ENCODE results near the gene SCAF1. TPM values are rescaled to one million over a fixed set of nuclear protein-coding genes. Genes with fewer than 3 reads are reported as not detected.

SCAF1 gene
- total and polyA plus RNA-seq, 7 donors: 23.0 to 72.9 (median 45.5) TPM

DNA sequence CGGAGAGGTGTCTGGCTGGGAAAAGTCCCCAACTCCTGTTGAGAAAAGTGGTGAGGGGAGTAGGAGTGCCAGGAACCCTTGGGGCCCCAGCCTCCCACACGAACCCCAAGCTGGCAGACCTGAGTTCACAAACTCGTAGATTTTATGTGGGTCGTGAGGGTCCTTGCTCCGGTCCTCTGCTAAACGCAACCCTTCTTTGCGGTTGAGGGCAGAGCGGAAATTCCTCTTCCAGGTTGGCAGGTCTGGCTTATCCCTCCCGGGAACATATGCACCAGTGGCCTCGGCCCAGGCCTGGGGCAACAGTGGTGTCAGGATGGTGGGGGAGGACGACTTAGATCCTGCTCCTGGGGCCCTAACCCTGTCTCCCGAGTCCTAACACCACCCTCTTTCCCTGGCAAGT is 21.2 kb downstream of the SCAF1 start:
- Histone ChIP-seq H3K27me3 (ENCODE audit: insufficient read depth in 3 of 3, low read length in 2 of 3) (no peaks in the 10 kb centered on the region), H3K4me3 (no peak overlapping the region), H3K36me3 (ENCODE audit: insufficient read depth in 1 of 2, low read depth in 1 of 2) (peaks cover 0 to 45% of the 10 kb centered on the region in 2 donors), H3K27ac (no peak overlapping the region), H3K9me3 (no peaks in the 10 kb centered on the region), H3K4me1 (peaks cover 8% of the 10 kb centered on the region)
- ATAC-seq (no peak), DNase-seq (no peak)
- TF ChIP-seq, protein P1, sequence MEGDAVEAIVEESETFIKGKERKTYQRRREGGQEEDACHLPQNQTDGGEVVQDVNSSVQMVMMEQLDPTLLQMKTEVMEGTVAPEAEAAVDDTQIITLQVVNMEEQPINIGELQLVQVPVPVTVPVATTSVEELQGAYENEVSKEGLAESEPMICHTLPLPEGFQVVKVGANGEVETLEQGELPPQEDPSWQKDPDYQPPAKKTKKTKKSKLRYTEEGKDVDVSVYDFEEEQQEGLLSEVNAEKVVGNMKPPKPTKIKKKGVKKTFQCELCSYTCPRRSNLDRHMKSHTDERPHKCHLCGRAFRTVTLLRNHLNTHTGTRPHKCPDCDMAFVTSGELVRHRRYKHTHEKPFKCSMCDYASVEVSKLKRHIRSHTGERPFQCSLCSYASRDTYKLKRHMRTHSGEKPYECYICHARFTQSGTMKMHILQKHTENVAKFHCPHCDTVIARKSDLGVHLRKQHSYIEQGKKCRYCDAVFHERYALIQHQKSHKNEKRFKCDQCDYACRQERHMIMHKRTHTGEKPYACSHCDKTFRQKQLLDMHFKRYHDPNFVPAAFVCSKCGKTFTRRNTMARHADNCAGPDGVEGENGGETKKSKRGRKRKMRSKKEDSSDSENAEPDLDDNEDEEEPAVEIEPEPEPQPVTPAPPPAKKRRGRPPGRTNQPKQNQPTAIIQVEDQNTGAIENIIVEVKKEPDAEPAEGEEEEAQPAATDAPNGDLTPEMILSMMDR (IDR thresholded peaks at IDR 0.05): no peak
- intact Hi-C loops (cut with DNase I): loop anchor here in 1 of 2 donors (2.0 kb wide), 1 partner anchor 14 kb away; no protein-coding TSS in a partner anchor
- 85 to 91% (median 86%) methylated on average over 12 of the region's 12 CpGs for WGBS, 3 donors

DNA sequence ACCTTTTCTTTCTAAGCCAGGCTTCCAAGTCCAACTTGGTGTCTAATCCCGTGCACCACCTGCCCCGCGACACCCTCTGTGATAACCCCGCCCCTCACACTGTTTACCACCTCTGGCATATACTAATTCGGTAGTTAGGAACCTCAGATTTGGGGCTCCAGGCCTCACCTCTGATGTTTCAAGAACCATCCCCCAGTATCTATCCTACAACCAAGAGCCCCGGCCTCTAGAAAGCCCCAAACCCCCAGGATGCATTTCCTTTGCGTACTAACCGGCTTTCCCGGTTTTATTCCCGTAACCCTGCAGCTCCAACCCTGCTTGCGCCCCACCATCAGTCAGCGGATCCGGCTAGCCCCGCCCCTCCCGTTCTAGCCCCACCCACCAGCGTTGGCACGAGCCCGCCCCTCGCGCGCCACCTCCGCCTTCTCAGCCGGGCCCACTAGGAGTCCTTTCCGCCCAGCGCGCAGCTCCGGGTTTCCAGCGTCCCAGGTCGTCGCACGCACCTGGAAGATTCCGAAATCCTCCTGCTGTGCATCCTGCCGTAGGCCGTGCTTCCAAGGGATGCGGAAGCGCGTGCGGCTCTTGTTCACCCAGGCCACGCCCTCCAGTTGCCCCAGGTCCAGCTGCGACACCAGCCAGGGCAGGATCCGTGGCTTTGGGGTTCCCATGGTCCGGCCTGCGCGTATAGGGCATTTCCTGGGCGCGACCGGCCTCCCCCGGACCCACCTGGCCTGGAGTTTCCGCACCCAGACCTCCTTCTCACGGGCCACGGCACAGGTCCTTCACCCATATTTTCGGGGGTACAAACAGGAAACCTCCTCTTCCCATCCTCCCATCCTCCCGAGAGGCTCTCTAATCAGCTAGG is 22.4 kb downstream of the SCAF1 start:
- Histone ChIP-seq H3K4me1 (peaks cover 8% of the 10 kb centered on the region), H3K27ac (peak overlapping the region; percentile 49), H3K4me3 (peak overlapping the region; percentile 70), H3K27me3 (ENCODE audit: insufficient read depth in 3 of 3, low read length in 2 of 3) (no peaks in the 10 kb centered on the region), H3K36me3 (ENCODE audit: insufficient read depth in 1 of 2, low read depth in 1 of 2) (peaks cover 0 to 34% of the 10 kb centered on the region in 2 donors), H3K9me3 (no peaks in the 10 kb centered on the region)
- TF ChIP-seq, protein P1 (IDR thresholded peaks at IDR 0.05): no peak
- intact Hi-C loops (cut with DNase I): no loop called here
- 0 to 1% (median 1%) methylated on average over 52 to 53 of the region's 53 CpGs for WGBS, 3 donors
- ATAC-seq (peak; percentile 80 to 87 (median 82)), DNase-seq (peak; percentile 89 to 94)

DNA sequence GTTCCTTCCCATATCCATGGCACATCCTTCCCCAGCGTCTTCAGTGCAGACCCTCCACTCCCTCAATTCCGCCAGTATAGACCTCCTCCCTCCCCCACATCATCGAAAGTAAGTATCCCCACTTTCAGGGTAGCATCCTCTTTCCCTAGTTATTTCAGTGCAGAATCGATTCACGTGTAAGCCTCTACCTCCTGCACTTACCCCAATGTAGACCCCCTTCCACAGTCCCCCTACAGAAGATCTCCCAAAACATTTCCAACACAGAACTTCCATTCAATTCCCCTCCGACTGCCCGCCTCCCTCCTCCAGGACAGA is 23.0 kb downstream of the SCAF1 start:
- no peak for DNase-seq
- Histone ChIP-seq H3K4me1 (peaks cover 8% of the 10 kb centered on the region), H3K27ac (peak overlapping the region; percentile 49), H3K4me3 (peak overlapping the region; percentile 70), H3K27me3 (ENCODE audit: insufficient read depth in 3 of 3, low read length in 2 of 3) (no peaks in the 10 kb centered on the region), H3K36me3 (ENCODE audit: insufficient read depth in 1 of 2, low read depth in 1 of 2) (peaks cover 0 to 35% of the 10 kb centered on the region in 2 donors), H3K9me3 (no peaks in the 10 kb centered on the region)
- TF ChIP-seq, protein P1 (IDR thresholded peaks at IDR 0.05): no peak
- peak in 2 of 4 donors; percentile 0 to 5 for ATAC-seq
- 1 to 2% (median 1%) methylated on average over 7 of the region's 7 CpGs for WGBS, 3 donors
- intact Hi-C loops (cut with DNase I): no loop called here

DNA sequence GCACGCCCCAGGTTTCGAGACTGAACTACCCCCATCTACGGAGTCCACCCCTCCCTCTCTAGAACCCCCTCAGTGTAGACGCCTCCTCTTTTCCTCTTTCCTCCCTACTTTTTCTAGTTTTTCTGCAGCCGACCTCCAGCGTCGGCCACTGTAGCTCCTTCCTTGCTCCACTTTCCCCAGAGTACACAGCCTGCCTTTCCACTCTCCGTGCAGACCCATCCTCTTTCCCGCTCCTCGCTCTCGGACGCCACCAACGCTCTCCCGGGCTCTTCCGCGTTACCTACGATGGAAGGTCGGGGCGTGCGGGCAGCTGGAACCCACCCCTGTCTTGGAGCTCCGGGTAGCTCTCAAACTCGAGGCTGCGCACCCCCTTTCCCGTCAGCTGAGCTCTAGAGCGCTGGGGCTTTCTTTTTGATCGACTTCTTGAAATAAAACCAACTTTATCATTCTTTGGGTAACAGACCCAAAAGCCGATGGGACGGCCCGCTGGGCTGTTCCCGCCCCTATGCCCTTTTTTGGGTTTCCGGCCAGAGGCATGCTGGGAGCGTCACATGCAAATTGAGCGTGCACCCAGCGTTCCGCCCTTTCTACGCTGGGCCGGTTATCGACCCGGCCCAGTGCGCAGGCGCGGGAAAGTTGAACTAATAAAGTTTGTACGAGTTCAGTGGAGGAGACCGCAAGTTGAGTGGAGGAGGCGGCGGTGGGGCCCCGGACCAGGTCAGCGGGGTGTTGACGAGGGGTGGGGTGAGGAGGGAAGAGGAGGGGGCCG is 23.5 kb downstream of the SCAF1 start, which contains the start of the genes BCL2L12 and IRF3:
TSS of gene BCL2L12 (plus strand) at position 583 of the 769 bp plus-strand sequence. CDS start 760 bp downstream, outside the sequence.
TSS of gene IRF3 (minus strand) at position 507 of the 769 bp plus-strand sequence. CDS start 1,019 bp downstream, outside the sequence.
- 0 to 1% (median 0%) methylated on average over 50 of the region's 50 CpGs for WGBS, 3 donors
- no peaks in the 10 kb centered on the region for H3K27me3 ChIP-seq (ENCODE audit: insufficient read depth in 3 of 3, low read length in 2 of 3)
- H3K4me1 ChIP-seq: peaks cover 8% of the 10 kb centered on the region
- ATAC-seq (peak; percentile 90 to 93 (median 91)), DNase-seq (peak; percentile 98 to 99)
- peaks cover 0 to 35% of the 10 kb centered on the region in 2 donors for H3K36me3 ChIP-seq (ENCODE audit: insufficient read depth in 1 of 2, low read depth in 1 of 2)
- no peaks in the 10 kb centered on the region for H3K9me3 ChIP-seq
- peak within 1 kb of the TSS; percentile 70 for H3K4me3 ChIP-seq
- intact Hi-C loops (cut with DNase I): no loop called here
- TF ChIP-seq, protein P1 (IDR thresholded peaks at IDR 0.05): peak; percentile 2
- peak within 1 kb of the TSS; percentile 49 for H3K27ac ChIP-seq

All from psoas muscle (tissue), 8 donors.